ENCODE measurements around the gene AAK1. TPM values are rescaled to one million over a fixed set of nuclear protein-coding genes. Genes with fewer than 3 reads are reported as not detected.

Gene AAK1
- total and polyA plus RNA-seq, 2 donors (not counting 3 experiments of a cell fraction or from before 2014, with no cell fraction given), result 31.0 to 127 TPM

DNA sequence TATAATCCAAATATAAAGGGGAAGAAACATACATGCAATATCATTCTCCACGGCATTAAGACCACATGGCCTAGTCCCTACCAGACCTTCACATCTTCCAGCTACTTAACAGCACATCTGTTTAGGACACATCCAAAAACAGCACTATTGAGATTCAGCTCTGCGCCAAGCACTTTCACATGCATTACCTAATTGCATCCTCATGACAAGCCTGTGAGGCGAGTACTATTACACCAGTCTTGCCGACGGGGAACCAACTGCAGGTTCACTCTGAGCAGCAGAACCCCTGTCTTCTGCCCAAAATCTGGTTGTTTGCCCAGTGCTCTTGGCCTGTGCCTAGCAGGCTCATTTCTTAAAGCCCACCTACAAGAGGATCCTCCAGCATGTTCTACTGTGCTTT lies 66.7 kb downstream of the AAK1 start:
- no peak for TF ChIP-seq JUN (IDR thresholded peaks at IDR 0.05; ENCODE audit: borderline replicate concordance, insufficient read depth, insufficient read length, low read depth)
- TF ChIP-seq, protein P1, sequence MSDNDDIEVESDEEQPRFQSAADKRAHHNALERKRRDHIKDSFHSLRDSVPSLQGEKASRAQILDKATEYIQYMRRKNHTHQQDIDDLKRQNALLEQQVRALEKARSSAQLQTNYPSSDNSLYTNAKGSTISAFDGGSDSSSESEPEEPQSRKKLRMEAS (IDR thresholded peaks at IDR 0.05; ENCODE audit: insufficient read depth, insufficient read length), result no peak
- no peak for TF ChIP-seq FOS (IDR thresholded peaks at IDR 0.05; ENCODE audit: borderline replicate concordance, insufficient read depth, low read length)
- TF ChIP-seq MYC (IDR thresholded peaks at IDR 0.05; ENCODE audit: low read depth, low read length), result no peak
- TF ChIP-seq, protein P2, sequence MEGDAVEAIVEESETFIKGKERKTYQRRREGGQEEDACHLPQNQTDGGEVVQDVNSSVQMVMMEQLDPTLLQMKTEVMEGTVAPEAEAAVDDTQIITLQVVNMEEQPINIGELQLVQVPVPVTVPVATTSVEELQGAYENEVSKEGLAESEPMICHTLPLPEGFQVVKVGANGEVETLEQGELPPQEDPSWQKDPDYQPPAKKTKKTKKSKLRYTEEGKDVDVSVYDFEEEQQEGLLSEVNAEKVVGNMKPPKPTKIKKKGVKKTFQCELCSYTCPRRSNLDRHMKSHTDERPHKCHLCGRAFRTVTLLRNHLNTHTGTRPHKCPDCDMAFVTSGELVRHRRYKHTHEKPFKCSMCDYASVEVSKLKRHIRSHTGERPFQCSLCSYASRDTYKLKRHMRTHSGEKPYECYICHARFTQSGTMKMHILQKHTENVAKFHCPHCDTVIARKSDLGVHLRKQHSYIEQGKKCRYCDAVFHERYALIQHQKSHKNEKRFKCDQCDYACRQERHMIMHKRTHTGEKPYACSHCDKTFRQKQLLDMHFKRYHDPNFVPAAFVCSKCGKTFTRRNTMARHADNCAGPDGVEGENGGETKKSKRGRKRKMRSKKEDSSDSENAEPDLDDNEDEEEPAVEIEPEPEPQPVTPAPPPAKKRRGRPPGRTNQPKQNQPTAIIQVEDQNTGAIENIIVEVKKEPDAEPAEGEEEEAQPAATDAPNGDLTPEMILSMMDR (IDR thresholded peaks at IDR 0.05; ENCODE audit: extremely low read depth in 1 of 2, insufficient read depth in 1 of 2, low read depth in 1 of 2, low read length in 2 of 2), result no peak
- no peak for TF ChIP-seq EZH2 (IDR thresholded peaks at IDR 0.05; ENCODE audit: borderline replicate concordance, low read depth, low read length, severe bottlenecking)
- TF ChIP-seq POLR2AphosphoS5 (IDR thresholded peaks at IDR 0.05; ENCODE audit: insufficient read depth, low read depth, low read length), result no peak
- TF ChIP-seq POLR2A (IDR thresholded peaks at IDR 0.05; ENCODE audit: low read depth, low read length), result no peak
- TF ChIP-seq GATA2 (IDR thresholded peaks at IDR 0.05; ENCODE audit: insufficient read depth, insufficient read length, low read depth, low read length), result no peak
- dilution Hi-C loops (cut with MboI; ENCODE audit: extremely low pct_ligation_motif_present, low sequenced_read_pairs) (no loop called here), intact Hi-C loops (cut with micrococcal nuclease) (no loop called here)
- BruUV-seq (replicated peaks), result no TSS peak
- ChIA-PET POLR2A (no interaction called here), CTCF (interaction anchor here (0.5 to 3.2 kb wide), 3 partner anchors 10 to 16 kb away, joined by 3 to 19 read pairs (median 3); no protein-coding TSS in a partner anchor)
- Histone ChIP-seq H3K9me1 (replicated peaks; ENCODE audit: control insufficient read depth, extremely low read depth, insufficient read depth, low read length) (no peaks in the 10 kb centered on the region), H3K27ac (ENCODE audit: insufficient read depth, low read depth, low read length) (no peak overlapping the region), H4K20me1 (replicated peaks; ENCODE audit: control insufficient read depth, extremely low read depth, insufficient read depth, low read length) (no peaks in the 10 kb centered on the region), H3K9me3 (replicated peaks; ENCODE audit: control insufficient read depth, insufficient read depth, low read length) (no peaks in the 10 kb centered on the region), H3K36me3 (ENCODE audit: control insufficient read depth in 2 of 2, extremely low read depth in 1 of 2, insufficient read depth in 2 of 2, low read length in 2 of 2) (no peaks in the 10 kb centered on the region), H3K4me2 (ENCODE audit: insufficient read depth, low read length) (no peak overlapping the region), H3K9ac (replicated peaks; ENCODE audit: extremely low read depth, insufficient read depth, low read length) (no peak overlapping the region), H3K4me3 (replicated peaks in 1 of 3; ENCODE audit: insufficient read depth in 1 of 3, low read depth in 1 of 3, low read length in 3 of 3) (no peak overlapping the region), H2AFZ (ENCODE audit: low read depth, low read length) (no peak overlapping the region), H3K79me2 (ENCODE audit: control insufficient read depth, insufficient read depth, low read length) (peaks cover 69% of the 10 kb centered on the region), H3K4me1 (ENCODE audit: control insufficient read depth, extremely low read depth, insufficient read depth, low read length) (no peaks in the 10 kb centered on the region), H3K27me3 (ENCODE audit: control insufficient read depth in 2 of 2, insufficient read depth in 2 of 2, low read length in 2 of 2) (no peaks in the 10 kb centered on the region)
- no peak for DNase-seq (ENCODE audit: low read depth, low spot score)
- no peak for FAIRE-seq

Measured in endothelial cell of umbilical vein (primary cell).